Thyroid gland (tissue), 4 donors: Measurements from ENCODE around the gene ULK4. TPM values are rescaled to one million over a fixed set of nuclear protein-coding genes. Genes with fewer than 3 reads are reported as not detected.

Experiments used
- DNase-seq, 2 donors: peaks; one replicate each; pipeline ENCODE4 v3.0.0-alpha.2; 2019
- H3K27ac ChIP-seq, 3 donors: fragments of 200-600 bp; sonication (generic); 1 replicate in 2 of 3; 2 replicates in 1 of 3; pipeline ENCODE4 v1.5.1; 2016 to 2019; ENCODE audit warnings: mild to moderate bottlenecking in 1 of 3, moderate library complexity in 1 of 3
- H3K27me3 ChIP-seq: fragments of 200-600 bp; sonication (generic); one replicate; pipeline ENCODE4 v1.5.1; 2019
- H3K36me3 ChIP-seq, 2 donors: fragments of 200-600 bp; sonication (generic); one replicate each; pipeline ENCODE4 v1.5.1; 2016 to 2019
- H3K4me1 ChIP-seq, 2 donors: fragments of 200-600 bp; sonication (generic); one replicate each; pipeline ENCODE4 v1.5.1; 2017 to 2019
- H3K4me3 ChIP-seq, 3 donors: fragments of 200-600 bp; sonication (generic); replicated peaks in 1 of 3; 1 replicate in 2 of 3; 2 replicates in 1 of 3; pipeline ENCODE4 v1.5.1; 2016; ENCODE audit warnings: mild to moderate bottlenecking in 1 of 3
- H3K9me3 ChIP-seq: fragments of 200-600 bp; sonication (generic); one replicate; pipeline ENCODE4 v1.5.1; 2017
- CTCF ChIP-seq, 6 experiments: fragments of 200-600 bp in 3 of 6; fragments of 450-650 bp in 3 of 6; sonication (generic) in 3 of 6; IDR thresholded peaks; one replicate each; pipeline ENCODE4 v1.5.1; 2016 to 2019; ENCODE audit warnings: antibody characterized with exemption in 6 of 6, mild to moderate bottlenecking in 2 of 6, inconsistent platforms in 1 of 6, moderate library complexity in 1 of 6
- POLR2A ChIP-seq, 2 donors: fragments of 450-650 bp; IDR thresholded peaks; one replicate each; pipeline ENCODE4 v1.6.1; 2017; ENCODE audit warnings: antibody characterized with exemption in 2 of 2, mild to moderate bottlenecking in 2 of 2, moderate library complexity in 1 of 2
- WGBS, 2 donors: methylation state at CpG; one replicate each; pipeline ENCODE4 v1.1.5; 2017; 5-methylcytosine and 5-hydroxymethylcytosine counted together
- intact Hi-C: fragments of 100-400 bp; cut with DNase I; formaldehyde crosslinking; loops from one replicate; pipeline ENCODE4 v1.15.1; 2023
- total RNA-seq, 4 donors: library from RNA; depleted of rRNA; stranded (reverse); fragments of >200 nt; gene quantifications; one replicate each; pipeline ENCODE4 v1.2.3, GENCODE V29; 2016

ULK4 gene
- total RNA-seq, 4 donors from 2014 or later = 18.7 to 58.2 (median 43.3) TPM

- H3K27ac ChIP-seq = peak overlapping the region in 1 of 3 donors; percentile 19
- TF ChIP-seq CTCF (IDR thresholded peaks at IDR 0.05) (no peak), POLR2A (IDR thresholded peaks at IDR 0.05) (no peak)
Measured at GRCh38 chr3:41222501-41222900, 739.4 kb downstream of the ULK4 start.

GRCh38 chr3:41222012-41222411, 739.9 kb downstream of the ULK4 start:
- TF ChIP-seq CTCF (IDR thresholded peaks at IDR 0.05) = no peak
- no peak for TF ChIP-seq POLR2A (IDR thresholded peaks at IDR 0.05)
- Histone ChIP-seq H3K27ac (peak overlapping the region in 1 of 3 donors; percentile 19), H3K36me3 (peaks cover 24 to 27% of the 10 kb centered on the region in 2 donors), H3K27me3 (no peaks in the 10 kb centered on the region), H3K9me3 (no peaks in the 10 kb centered on the region), H3K4me3 (no peak overlapping the region), H3K4me1 (peaks cover 44 to 53% of the 10 kb centered on the region in 2 donors)
- 55 to 57% methylated on average over 2 of the region's 2 CpGs for WGBS, 2 donors
- no peak for DNase-seq
- intact Hi-C loops = no loop called here

More at GRCh38 chr3:41222501-41222900, 739.4 kb downstream of the ULK4 start:
- Histone ChIP-seq H3K9me3 (no peaks in the 10 kb centered on the region), H3K4me1 (peaks cover 39 to 48% of the 10 kb centered on the region in 2 donors), H3K27me3 (no peaks in the 10 kb centered on the region), H3K4me3 (no peak overlapping the region), H3K36me3 (peaks cover 29 to 32% of the 10 kb centered on the region in 2 donors)
- intact Hi-C loops = no loop called here
- DNase-seq = no peak
- WGBS, 2 donors = 59 to 63% methylated on average over 3 of the region's 3 CpGs

- no peak for TF ChIP-seq POLR2A (IDR thresholded peaks at IDR 0.05)
- no peak for TF ChIP-seq CTCF (IDR thresholded peaks at IDR 0.05)
- Histone ChIP-seq H3K4me1 (peaks cover 45 to 63% of the 10 kb centered on the region in 2 donors), H3K27me3 (no peaks in the 10 kb centered on the region), H3K9me3 (no peaks in the 10 kb centered on the region), H3K36me3 (peaks cover 15 to 18% of the 10 kb centered on the region in 2 donors), H3K27ac (no peak overlapping the region), H3K4me3 (no peak overlapping the region)
- WGBS, 2 donors = 69 to 71% methylated on average over 7 of the region's 7 CpGs
- intact Hi-C loops = no loop called here
- DNase-seq = no peak
Measured at GRCh38 chr3:41220906-41221677, 740.8 kb downstream of the ULK4 start.

- TF ChIP-seq POLR2A (IDR thresholded peaks at IDR 0.05) (no peak), CTCF (IDR thresholded peaks at IDR 0.05) (no peak)
- H3K36me3 ChIP-seq = peaks cover 0 to 1% of the 10 kb centered on the region in 2 donors
- H3K4me3 ChIP-seq = no peak overlapping the region
- H3K4me1 ChIP-seq = peaks cover 51 to 71% of the 10 kb centered on the region in 2 donors
- H3K27ac ChIP-seq = no peak overlapping the region
- 94 to 98% methylated on average over 1 of the region's 1 CpG for WGBS, 2 donors
- no peaks in the 10 kb centered on the region for H3K27me3 ChIP-seq
- intact Hi-C loops = no loop called here
- no peaks in the 10 kb centered on the region for H3K9me3 ChIP-seq
- DNase-seq = no peak
Measured at GRCh38 chr3:41219424-41219823, 742.5 kb downstream of the ULK4 start.

GRCh38 chr3:41216993-41217392, 744.9 kb downstream of the ULK4 start:
- 55 to 67% methylated on average over 1 of the region's 1 CpG for WGBS, 2 donors
- no peaks in the 10 kb centered on the region for H3K9me3 ChIP-seq
- peaks cover 50 to 70% of the 10 kb centered on the region in 2 donors for H3K4me1 ChIP-seq
- TF ChIP-seq POLR2A (IDR thresholded peaks at IDR 0.05) (no peak), CTCF (IDR thresholded peaks at IDR 0.05) (no peak)
- no peak overlapping the region for H3K27ac ChIP-seq
- no peaks in the 10 kb centered on the region for H3K36me3 ChIP-seq
- DNase-seq = no peak
- H3K4me3 ChIP-seq = no peak overlapping the region
- no peaks in the 10 kb centered on the region for H3K27me3 ChIP-seq
- intact Hi-C loops = no loop called here
